CD8-positive, alpha-beta memory T cell (primary cell): Measurements from ENCODE around the gene SDSL. TPM values are rescaled to one million over a fixed set of nuclear protein-coding genes. Genes with fewer than 3 reads are reported as not detected.
A peak's percentile ranks its signal among the peaks of the same experiment; 100 is the strongest.

ENCODE experiments used
- CTCF ChIA-PET: fragments of 350-600 bp; sonication (Branson Sonifier 250); formaldehyde crosslinking; loops from one replicate; lab custom pipeline; 2021; ENCODE audit warnings: antibody characterized with exemption; lab: Charles Lee
- POLR2A ChIA-PET: fragments of 350-600 bp; sonication (Branson Sonifier 250); formaldehyde crosslinking; loops from one replicate; lab custom pipeline; 2021; ENCODE audit warnings: antibody characterized with exemption; lab: Charles Lee
- DNase-seq, 5 donors: peaks; one replicate each; pipeline versions ENCODE4 v3.0.0 to v3.0.0-alpha.2; 2020 to 2022; ENCODE audit warnings: mixed read lengths in 1 of 5
- H3K27ac ChIP-seq: one replicate; pipeline ENCODE4 v1.7.0; 2013; ENCODE audit warnings: low read depth, mild to moderate bottlenecking, low read length, moderate library complexity
- H3K27me3 ChIP-seq: 2 replicates; pipeline ENCODE4 v1.7.0; 2013; ENCODE audit warnings: low read length, mild to moderate bottlenecking; ENCODE audit not compliant: insufficient read depth, poor library complexity, severe bottlenecking
- H3K36me3 ChIP-seq: 2 replicates; pipeline ENCODE4 v1.7.0; 2013; ENCODE audit warnings: mild to moderate bottlenecking, low read length, moderate library complexity; ENCODE audit not compliant: insufficient read depth
- H3K4me1 ChIP-seq: 2 replicates; pipeline ENCODE4 v1.7.0; 2013; ENCODE audit warnings: mild to moderate bottlenecking, low read length, moderate library complexity; ENCODE audit not compliant: insufficient read depth
- H3K4me3 ChIP-seq: 2 replicates; pipeline ENCODE4 v1.7.0; 2013; ENCODE audit warnings: mild to moderate bottlenecking, low read length
- H3K9me3 ChIP-seq: 2 replicates; pipeline ENCODE4 v1.7.0; 2013; ENCODE audit warnings: mild to moderate bottlenecking, low read length
- H3K27ac Mint-ChIP-seq, 8 donors: one replicate each; pipeline ENCODE4 v1.8.0; 2020 to 2021; ENCODE audit warnings: mixed read lengths in 8 of 8, mild to moderate bottlenecking in 6 of 8, inconsistent platforms in 3 of 8, moderate library complexity in 3 of 8
- H3K27me3 Mint-ChIP-seq, 2 donors: one replicate each; pipeline ENCODE4 v1.8.0; 2020 to 2021; ENCODE audit warnings: mixed read lengths in 2 of 2, mild to moderate bottlenecking in 1 of 2, moderate library complexity in 1 of 2
- H3K36me3 Mint-ChIP-seq, 3 donors: one replicate each; pipeline ENCODE4 v1.8.0; 2020 to 2021; ENCODE audit warnings: mixed read lengths in 3 of 3, inconsistent platforms in 1 of 3, mild to moderate bottlenecking in 1 of 3
- H3K4me1 Mint-ChIP-seq, 3 donors: one replicate each; pipeline ENCODE4 v1.8.0; 2020 to 2021; ENCODE audit warnings: mixed read lengths in 3 of 3, inconsistent platforms in 1 of 3, mild to moderate bottlenecking in 1 of 3
- H3K4me3 Mint-ChIP-seq, 7 donors: one replicate each; pipeline ENCODE4 v1.8.0; 2020 to 2021; ENCODE audit warnings: mixed read lengths in 7 of 7, mild to moderate bottlenecking in 6 of 7, moderate library complexity in 4 of 7, inconsistent platforms in 2 of 7
- H3K9me3 Mint-ChIP-seq, 5 donors: one replicate each; pipeline ENCODE4 v1.8.0; 2020 to 2022; ENCODE audit warnings: mixed read lengths in 5 of 5, mild to moderate bottlenecking in 3 of 5, moderate library complexity in 2 of 5, inconsistent platforms in 1 of 5
- polyA plus RNA-seq: library from polyadenylated mRNA; unstranded; fragments of 300-500 nt; fragmentation: Illumina TruSeq; gene quantifications from one replicate; pipeline ENCODE4 v1.2.3, GENCODE V29; 2021
- total RNA-seq, 2 experiments: library from RNA; stranded (reverse); gene quantifications; one replicate each; pipeline ENCODE4 v1.2.3, GENCODE V29; 2021

The SDSL gene
- total and polyA plus RNA-seq, 3 experiments from 2014 or later, result 0.20 to 0.24 TPM; not detected in 1

GRCh38 chr12:113420996-113421595 lies 1.1 kb upstream of the SDSL start:
- Mint-ChIP-seq H3K27me3 (peaks cover 7 to 13% of the 10 kb centered on the region in 2 donors), H3K4me1 (peaks cover 0 to 3% (median 3%) of the 10 kb centered on the region in 3 donors), H3K9me3 (no peaks in the 10 kb centered on the region), H3K27ac (no peak overlapping the region), H3K36me3 (no peaks in the 10 kb centered on the region), H3K4me3 (no peak overlapping the region)
- no peaks in the 10 kb centered on the region for H3K36me3 ChIP-seq
- DNase-seq, result no peak
- no peaks in the 10 kb centered on the region for H3K9me3 ChIP-seq
- H3K27ac ChIP-seq, result no peak overlapping the region
- ChIA-PET POLR2A (no interaction called here), CTCF (no interaction called here)
- H3K4me1 ChIP-seq, result no peaks in the 10 kb centered on the region
- no peaks in the 10 kb centered on the region for H3K27me3 ChIP-seq
- H3K4me3 ChIP-seq, result no peak overlapping the region

- H3K9me3 ChIP-seq, result no peaks in the 10 kb centered on the region
- H3K4me1 Mint-ChIP-seq, result peaks cover 0 to 3% (median 3%) of the 10 kb centered on the region in 3 donors
- H3K27ac Mint-ChIP-seq, result no peak overlapping the region
- peaks cover 8 to 12% of the 10 kb centered on the region in 2 donors for H3K27me3 Mint-ChIP-seq
- no peaks in the 10 kb centered on the region for H3K9me3 Mint-ChIP-seq
- ChIA-PET CTCF (no interaction called here), POLR2A (no interaction called here)
- H3K4me3 Mint-ChIP-seq, result no peak overlapping the region
- DNase-seq, result no peak
- H3K36me3 Mint-ChIP-seq, result no peaks in the 10 kb centered on the region
- no peaks in the 10 kb centered on the region for H3K27me3 ChIP-seq
- peak overlapping the region; percentile 82 for H3K27ac ChIP-seq
- H3K36me3 ChIP-seq, result no peaks in the 10 kb centered on the region
- H3K4me3 ChIP-seq, result no peak overlapping the region
- no peaks in the 10 kb centered on the region for H3K4me1 ChIP-seq
These were observed 898 bp downstream of the SDSL start for GRCh38 chr12:113422886-113423669.

DNA sequence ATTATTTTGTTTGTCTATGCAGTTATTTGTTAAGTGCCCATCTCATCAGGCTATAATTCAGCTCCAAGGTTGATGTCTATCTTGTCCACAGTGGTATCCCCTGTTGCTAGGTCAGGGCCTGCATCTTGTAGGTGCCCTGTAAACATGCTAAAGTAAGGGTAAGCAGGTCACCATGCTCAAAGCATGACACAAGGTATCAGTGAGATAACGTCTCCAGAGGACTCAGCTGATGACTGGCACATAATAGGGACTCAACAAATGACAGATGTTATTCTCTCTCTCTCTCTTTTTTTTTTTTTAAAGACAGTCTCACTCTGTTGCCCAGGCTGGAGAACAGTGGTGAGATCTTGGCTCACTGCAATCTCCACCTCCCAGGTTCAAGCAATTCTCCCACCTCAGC lies 2.3 kb downstream of the SDSL start:
- Mint-ChIP-seq H3K9me3 (no peaks in the 10 kb centered on the region), H3K36me3 (no peaks in the 10 kb centered on the region), H3K4me3 (no peak overlapping the region), H3K4me1 (peaks cover 0 to 3% (median 3%) of the 10 kb centered on the region in 3 donors), H3K27ac (no peak overlapping the region), H3K27me3 (peaks cover 10 to 12% of the 10 kb centered on the region in 2 donors)
- no peaks in the 10 kb centered on the region for H3K4me1 ChIP-seq
- no peak overlapping the region for H3K4me3 ChIP-seq
- peaks cover 4% of the 10 kb centered on the region for H3K27me3 ChIP-seq
- H3K27ac ChIP-seq, result no peak overlapping the region
- no peak for DNase-seq
- ChIA-PET CTCF (interaction anchor here (1.6 kb wide), 1 partner anchor 230 kb away, joined by 9 read pairs; no protein-coding TSS in a partner anchor), POLR2A (no interaction called here)
- H3K9me3 ChIP-seq, result no peaks in the 10 kb centered on the region
- no peaks in the 10 kb centered on the region for H3K36me3 ChIP-seq

GRCh38 chr12:113424915-113425823 lies 3.0 kb downstream of the SDSL start:
- H3K27ac Mint-ChIP-seq, result peak overlapping the region in 1 of 8 donors; percentile 43
- POLR2A ChIA-PET, result no interaction called here
- no peaks in the 10 kb centered on the region for H3K4me1 ChIP-seq
- no peaks in the 10 kb centered on the region for H3K36me3 ChIP-seq
- H3K9me3 ChIP-seq, result no peaks in the 10 kb centered on the region
- no peak overlapping the region for H3K4me3 Mint-ChIP-seq
- peaks cover 0 to 3% (median 3%) of the 10 kb centered on the region in 3 donors for H3K4me1 Mint-ChIP-seq
- no peaks in the 10 kb centered on the region for H3K9me3 Mint-ChIP-seq
- H3K27ac ChIP-seq, result no peak overlapping the region
- H3K36me3 Mint-ChIP-seq, result no peaks in the 10 kb centered on the region
- peaks cover 4% of the 10 kb centered on the region for H3K27me3 ChIP-seq
- H3K4me3 ChIP-seq, result no peak overlapping the region
- CTCF ChIA-PET, result interaction anchor here (0.9 to 1.6 kb wide), 4 partner anchors 16 to 230 kb away, joined by 3 to 9 read pairs (median 4); no protein-coding TSS in a partner anchor
- DNase-seq, result peak; percentile 17 to 62 (median 21)
- peaks cover 11 to 13% of the 10 kb centered on the region in 2 donors for H3K27me3 Mint-ChIP-seq

GRCh38 chr12:113425960-113426453 lies 3.8 kb downstream of the SDSL start:
- Histone ChIP-seq H3K36me3 (no peaks in the 10 kb centered on the region), H3K4me1 (no peaks in the 10 kb centered on the region), H3K27me3 (peaks cover 4% of the 10 kb centered on the region), H3K4me3 (no peak overlapping the region), H3K27ac (no peak overlapping the region), H3K9me3 (no peaks in the 10 kb centered on the region)
- POLR2A ChIA-PET, result no interaction called here
- Mint-ChIP-seq H3K4me1 (peaks cover 0 to 5% (median 3%) of the 10 kb centered on the region in 3 donors), H3K9me3 (no peaks in the 10 kb centered on the region), H3K4me3 (no peak overlapping the region), H3K36me3 (no peaks in the 10 kb centered on the region), H3K27ac (no peak overlapping the region), H3K27me3 (peaks cover 11 to 20% of the 10 kb centered on the region in 2 donors)
- CTCF ChIA-PET, result interaction anchor here (0.9 to 1.6 kb wide), 4 partner anchors 17 to 231 kb away, joined by 3 to 9 read pairs (median 4); no protein-coding TSS in a partner anchor
- no peak for DNase-seq

- H3K36me3 Mint-ChIP-seq, result no peaks in the 10 kb centered on the region
- H3K9me3 Mint-ChIP-seq, result no peaks in the 10 kb centered on the region
- H3K27ac ChIP-seq, result no peak overlapping the region
- POLR2A ChIA-PET, result no interaction called here
- peaks cover 4% of the 10 kb centered on the region for H3K27me3 ChIP-seq
- H3K27me3 Mint-ChIP-seq, result peaks cover 11 to 22% of the 10 kb centered on the region in 2 donors
- H3K4me1 Mint-ChIP-seq, result peaks cover 0 to 2% (median 0%) of the 10 kb centered on the region in 3 donors
- H3K9me3 ChIP-seq, result no peaks in the 10 kb centered on the region
- no peak overlapping the region for H3K27ac Mint-ChIP-seq
- no peak overlapping the region for H3K4me3 ChIP-seq
- no peak for DNase-seq
- no peaks in the 10 kb centered on the region for H3K4me1 ChIP-seq
- CTCF ChIA-PET, result interaction anchor here (1.0 kb wide), 1 partner anchor 231 kb away, joined by 3 read pairs; no protein-coding TSS in a partner anchor
- no peak overlapping the region for H3K4me3 Mint-ChIP-seq
- no peaks in the 10 kb centered on the region for H3K36me3 ChIP-seq
These were observed 5.7 kb downstream of the SDSL start for GRCh38 chr12:113427882-113428281.

GRCh38 chr12:113428482-113428881 lies 6.3 kb downstream of the SDSL start:
- Mint-ChIP-seq H3K4me1 (peaks cover 0 to 2% (median 0%) of the 10 kb centered on the region in 3 donors), H3K27me3 (peaks cover 11 to 22% of the 10 kb centered on the region in 2 donors), H3K4me3 (no peak overlapping the region), H3K9me3 (no peaks in the 10 kb centered on the region), H3K36me3 (no peaks in the 10 kb centered on the region), H3K27ac (no peak overlapping the region)
- peaks cover 4% of the 10 kb centered on the region for H3K27me3 ChIP-seq
- ChIA-PET CTCF (interaction anchor here (1.0 kb wide), 1 partner anchor 231 kb away, joined by 3 read pairs; no protein-coding TSS in a partner anchor), POLR2A (no interaction called here)
- no peak overlapping the region for H3K27ac ChIP-seq
- H3K36me3 ChIP-seq, result no peaks in the 10 kb centered on the region
- H3K4me1 ChIP-seq, result no peaks in the 10 kb centered on the region
- no peaks in the 10 kb centered on the region for H3K9me3 ChIP-seq
- DNase-seq, result no peak
- no peak overlapping the region for H3K4me3 ChIP-seq
